Measurements from ENCODE around the gene CCR5AS.

Gene CCR5AS

GRCh38 chr3:46440531-46441294 lies 33.8 kb upstream of the CCR5AS start:
- TF ChIP-seq RAD21 (conservative IDR thresholded peaks at IDR 0.05): no peak
- TF ChIP-seq, protein P1, sequence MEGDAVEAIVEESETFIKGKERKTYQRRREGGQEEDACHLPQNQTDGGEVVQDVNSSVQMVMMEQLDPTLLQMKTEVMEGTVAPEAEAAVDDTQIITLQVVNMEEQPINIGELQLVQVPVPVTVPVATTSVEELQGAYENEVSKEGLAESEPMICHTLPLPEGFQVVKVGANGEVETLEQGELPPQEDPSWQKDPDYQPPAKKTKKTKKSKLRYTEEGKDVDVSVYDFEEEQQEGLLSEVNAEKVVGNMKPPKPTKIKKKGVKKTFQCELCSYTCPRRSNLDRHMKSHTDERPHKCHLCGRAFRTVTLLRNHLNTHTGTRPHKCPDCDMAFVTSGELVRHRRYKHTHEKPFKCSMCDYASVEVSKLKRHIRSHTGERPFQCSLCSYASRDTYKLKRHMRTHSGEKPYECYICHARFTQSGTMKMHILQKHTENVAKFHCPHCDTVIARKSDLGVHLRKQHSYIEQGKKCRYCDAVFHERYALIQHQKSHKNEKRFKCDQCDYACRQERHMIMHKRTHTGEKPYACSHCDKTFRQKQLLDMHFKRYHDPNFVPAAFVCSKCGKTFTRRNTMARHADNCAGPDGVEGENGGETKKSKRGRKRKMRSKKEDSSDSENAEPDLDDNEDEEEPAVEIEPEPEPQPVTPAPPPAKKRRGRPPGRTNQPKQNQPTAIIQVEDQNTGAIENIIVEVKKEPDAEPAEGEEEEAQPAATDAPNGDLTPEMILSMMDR (IDR thresholded peaks at IDR 0.05; ENCODE audit: poor library complexity, severe bottlenecking): no peak
- TF ChIP-seq POLR2AphosphoS5 (IDR thresholded peaks at IDR 0.05): no peak
- no peak for TF ChIP-seq TAF1 (IDR thresholded peaks at IDR 0.05; ENCODE audit: low read depth)
- TF ChIP-seq REST (IDR thresholded peaks at IDR 0.05; ENCODE audit: borderline replicate concordance): no peak
- no peak for TF ChIP-seq EP300 (conservative IDR thresholded peaks at IDR 0.05; ENCODE audit: poor library complexity, severe bottlenecking)
- no peak for TF ChIP-seq EZH2 (IDR thresholded peaks at IDR 0.05; ENCODE audit: borderline replicate concordance, insufficient read depth, low read length, poor library complexity, severe bottlenecking)
- no peaks in the 10 kb centered on the region for H3K27me3 ChIP-seq (ENCODE audit: insufficient read depth, low read depth, low read length)

DNA sequence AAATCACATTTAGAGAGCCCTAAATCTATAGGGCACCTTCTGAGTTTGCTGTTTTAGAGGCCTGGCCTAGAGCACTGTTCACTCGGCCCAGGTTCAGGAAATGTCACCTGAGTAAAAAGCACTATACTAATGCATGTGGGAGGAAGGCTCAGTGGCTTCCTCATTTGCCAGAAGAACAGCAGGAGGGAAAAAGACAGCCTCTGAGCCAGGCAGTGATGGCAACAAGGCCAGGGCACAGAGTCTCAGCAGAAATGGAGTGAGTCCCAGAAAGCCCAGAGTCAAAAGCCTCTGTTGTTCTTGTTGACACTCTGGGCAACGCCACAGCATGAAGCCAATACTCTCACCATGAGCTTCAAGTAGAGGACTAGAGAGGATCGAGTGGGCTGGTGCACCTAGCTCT lies 32.0 kb upstream of the CCR5AS start:
- no peaks in the 10 kb centered on the region for H3K79me2 ChIP-seq (replicated peaks; ENCODE audit: insufficient read depth, low read length)
- no peak overlapping the region for H3K4me3 ChIP-seq (ENCODE audit: low read length)
- H3K9ac ChIP-seq (ENCODE audit: low read length): no peak overlapping the region
- H3K9me2 ChIP-seq (ENCODE audit: insufficient read depth, low read length): no peaks in the 10 kb centered on the region
- no peak overlapping the region for H3K27ac ChIP-seq (ENCODE audit: low read length)
- no peaks in the 10 kb centered on the region for H3K36me3 ChIP-seq (ENCODE audit: insufficient read depth, low read length)
- TF ChIP-seq SMC3 (conservative IDR thresholded peaks at IDR 0.05; ENCODE audit: poor library complexity): no peak
- no peak for TF ChIP-seq POLR2AphosphoS5 (IDR thresholded peaks at IDR 0.05)
- TF ChIP-seq EZH2 (IDR thresholded peaks at IDR 0.05; ENCODE audit: borderline replicate concordance, insufficient read depth, low read length, poor library complexity, severe bottlenecking): no peak
- TF ChIP-seq, protein P1 (IDR thresholded peaks at IDR 0.05; ENCODE audit: poor library complexity, severe bottlenecking): no peak
- no peak for TF ChIP-seq MXI1 (conservative IDR thresholded peaks at IDR 0.05; ENCODE audit: poor library complexity, severe bottlenecking)
- TF ChIP-seq TAF1 (IDR thresholded peaks at IDR 0.05; ENCODE audit: low read depth): no peak
- no peak for TF ChIP-seq EP300 (conservative IDR thresholded peaks at IDR 0.05; ENCODE audit: poor library complexity, severe bottlenecking)
- H3K27me3 ChIP-seq (ENCODE audit: insufficient read depth, low read depth, low read length): no peaks in the 10 kb centered on the region
- no peaks in the 10 kb centered on the region for H4K20me1 ChIP-seq (ENCODE audit: insufficient read depth)
- H3F3A ChIP-seq (ENCODE audit: insufficient read depth, low read length, poor library complexity, severe bottlenecking): no peaks in the 10 kb centered on the region
- no peaks in the 10 kb centered on the region for H3K9me3 ChIP-seq (ENCODE audit: low read length)
- H3K4me2 ChIP-seq (ENCODE audit: low read length): no peak overlapping the region
- no peak overlapping the region for H2AFZ ChIP-seq (ENCODE audit: low read depth, low read length)

More at GRCh38 chr3:46440531-46441294, 33.8 kb upstream of the CCR5AS start:
- Histone ChIP-seq H3K9me3 (ENCODE audit: low read length) (no peaks in the 10 kb centered on the region), H4K20me1 (ENCODE audit: insufficient read depth) (no peaks in the 10 kb centered on the region), H3K79me2 (replicated peaks; ENCODE audit: insufficient read depth, low read length) (no peaks in the 10 kb centered on the region), H3K36me3 (ENCODE audit: insufficient read depth, low read length) (no peaks in the 10 kb centered on the region), H3K4me3 (ENCODE audit: low read length) (no peak overlapping the region), H3K27ac (ENCODE audit: low read length) (no peak overlapping the region), H3K9me2 (ENCODE audit: insufficient read depth, low read length) (no peaks in the 10 kb centered on the region), H3F3A (ENCODE audit: insufficient read depth, low read length, poor library complexity, severe bottlenecking) (no peaks in the 10 kb centered on the region), H3K4me2 (ENCODE audit: low read length) (no peak overlapping the region), H2AFZ (ENCODE audit: low read depth, low read length) (no peak overlapping the region), H3K9ac (ENCODE audit: low read length) (no peak overlapping the region)
